ENCODE data around the gene GMDS.

GRCh38 chr6:1820165-1820564 is 425.2 kb downstream of the GMDS start:
- TF ChIP-seq EZH2phosphoT487 (IDR thresholded peaks at IDR 0.05; ENCODE audit: low read length) = no peak
- TF ChIP-seq, protein P1, sequence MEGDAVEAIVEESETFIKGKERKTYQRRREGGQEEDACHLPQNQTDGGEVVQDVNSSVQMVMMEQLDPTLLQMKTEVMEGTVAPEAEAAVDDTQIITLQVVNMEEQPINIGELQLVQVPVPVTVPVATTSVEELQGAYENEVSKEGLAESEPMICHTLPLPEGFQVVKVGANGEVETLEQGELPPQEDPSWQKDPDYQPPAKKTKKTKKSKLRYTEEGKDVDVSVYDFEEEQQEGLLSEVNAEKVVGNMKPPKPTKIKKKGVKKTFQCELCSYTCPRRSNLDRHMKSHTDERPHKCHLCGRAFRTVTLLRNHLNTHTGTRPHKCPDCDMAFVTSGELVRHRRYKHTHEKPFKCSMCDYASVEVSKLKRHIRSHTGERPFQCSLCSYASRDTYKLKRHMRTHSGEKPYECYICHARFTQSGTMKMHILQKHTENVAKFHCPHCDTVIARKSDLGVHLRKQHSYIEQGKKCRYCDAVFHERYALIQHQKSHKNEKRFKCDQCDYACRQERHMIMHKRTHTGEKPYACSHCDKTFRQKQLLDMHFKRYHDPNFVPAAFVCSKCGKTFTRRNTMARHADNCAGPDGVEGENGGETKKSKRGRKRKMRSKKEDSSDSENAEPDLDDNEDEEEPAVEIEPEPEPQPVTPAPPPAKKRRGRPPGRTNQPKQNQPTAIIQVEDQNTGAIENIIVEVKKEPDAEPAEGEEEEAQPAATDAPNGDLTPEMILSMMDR (IDR thresholded peaks at IDR 0.05; ENCODE audit: low read length) = no peak
